ENCODE measurements around the gene UROC1. TPM values are rescaled to one million over a fixed set of nuclear protein-coding genes. Genes with fewer than 3 reads are reported as not detected.

UROC1 gene
- total and polyA plus RNA-seq, 3 donors from 2014 or later, result 0.25 to 1.0 (median 0.34) TPM

GRCh38 chr3:126540342-126540849 lies 22.8 kb upstream of the UROC1 start:
- WGBS, 2 donors, result 33 to 47% methylated on average over 9 of the region's 9 CpGs
- Histone ChIP-seq H3K27ac (no peak overlapping the region), H3K4me3 (no peak overlapping the region), H3K9me3 (no peaks in the 10 kb centered on the region), H3K4me1 (no peaks in the 10 kb centered on the region), H3K36me3 (ENCODE audit: low read depth, missing control alignments) (no peaks in the 10 kb centered on the region), H3K27me3 (no peaks in the 10 kb centered on the region)
- intact Hi-C loops (cut with DNase I; ENCODE audit: low total_unique reads), result no loop called here
- TF ChIP-seq POLR2A (IDR thresholded peaks at IDR 0.05), result no peak
- TF ChIP-seq CTCF (IDR thresholded peaks at IDR 0.05), result no peak
- peak; percentile 15 for DNase-seq

- no peaks in the 10 kb centered on the region for H3K27me3 ChIP-seq
- no peak for TF ChIP-seq POLR2A (IDR thresholded peaks at IDR 0.05)
- TF ChIP-seq CTCF (IDR thresholded peaks at IDR 0.05), result no peak
- no peak overlapping the region for H3K4me3 ChIP-seq
- H3K4me1 ChIP-seq, result no peaks in the 10 kb centered on the region
- intact Hi-C loops (cut with DNase I; ENCODE audit: low total_unique reads), result no loop called here
- no peaks in the 10 kb centered on the region for H3K9me3 ChIP-seq
- no peaks in the 10 kb centered on the region for H3K36me3 ChIP-seq (ENCODE audit: low read depth, missing control alignments)
- H3K27ac ChIP-seq, result no peak overlapping the region
- 87 to 89% methylated on average over 10 of the region's 10 CpGs for WGBS, 2 donors
- peak; percentile 7 for DNase-seq
These were observed 22.1 kb upstream of the UROC1 start for GRCh38 chr3:126539558-126540250.

GRCh38 chr3:126538966-126539365 lies 21.4 kb upstream of the UROC1 start:
- Histone ChIP-seq H3K9me3 (no peaks in the 10 kb centered on the region), H3K27ac (no peak overlapping the region), H3K27me3 (no peaks in the 10 kb centered on the region), H3K4me1 (no peaks in the 10 kb centered on the region), H3K36me3 (ENCODE audit: low read depth, missing control alignments) (no peaks in the 10 kb centered on the region), H3K4me3 (no peak overlapping the region)
- TF ChIP-seq POLR2A (IDR thresholded peaks at IDR 0.05), result no peak
- TF ChIP-seq CTCF (IDR thresholded peaks at IDR 0.05), result no peak
- WGBS, 2 donors, result 45 to 52% methylated on average over 5 of the region's 5 CpGs
- DNase-seq, result no peak
- intact Hi-C loops (cut with DNase I; ENCODE audit: low total_unique reads), result no loop called here

- no peaks in the 10 kb centered on the region for H3K36me3 ChIP-seq (ENCODE audit: low read depth, missing control alignments)
- 75 to 78% methylated on average over 8 to 9 of the region's 9 CpGs for WGBS, 2 donors
- no peaks in the 10 kb centered on the region for H3K4me1 ChIP-seq
- H3K27me3 ChIP-seq, result no peaks in the 10 kb centered on the region
- DNase-seq, result no peak
- no peak overlapping the region for H3K27ac ChIP-seq
- H3K9me3 ChIP-seq, result no peaks in the 10 kb centered on the region
- H3K4me3 ChIP-seq, result no peak overlapping the region
- TF ChIP-seq POLR2A (IDR thresholded peaks at IDR 0.05) (no peak), CTCF (IDR thresholded peaks at IDR 0.05) (no peak)
- intact Hi-C loops (cut with DNase I; ENCODE audit: low total_unique reads), result no loop called here
These were observed 20.7 kb upstream of the UROC1 start for GRCh38 chr3:126538316-126538715.

All from testis (tissue), 3 donors.